Measurements from ENCODE around the gene PRDM16.

The PRDM16 gene

DNA sequence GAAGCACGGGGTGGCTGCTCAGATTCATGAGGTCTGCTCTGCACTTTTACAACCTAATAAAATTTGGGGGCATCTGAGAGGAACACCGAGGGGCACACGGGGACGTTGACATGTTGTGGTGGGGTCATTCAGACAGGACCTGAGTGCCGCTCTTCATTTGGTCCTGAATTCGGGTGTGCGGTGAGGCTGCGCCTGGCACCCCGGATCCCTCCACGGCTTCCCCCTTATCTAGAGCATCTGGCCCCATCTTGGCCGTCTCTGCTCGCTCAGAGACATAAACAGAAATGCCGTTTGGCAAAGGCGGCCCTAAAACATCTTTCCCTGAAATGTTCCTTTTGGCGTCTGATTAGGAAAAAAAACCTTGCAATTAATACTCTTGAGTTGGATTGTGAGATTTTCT is 157.2 kb downstream of the PRDM16 start (continued):
- TF ChIP-seq, protein P1, sequence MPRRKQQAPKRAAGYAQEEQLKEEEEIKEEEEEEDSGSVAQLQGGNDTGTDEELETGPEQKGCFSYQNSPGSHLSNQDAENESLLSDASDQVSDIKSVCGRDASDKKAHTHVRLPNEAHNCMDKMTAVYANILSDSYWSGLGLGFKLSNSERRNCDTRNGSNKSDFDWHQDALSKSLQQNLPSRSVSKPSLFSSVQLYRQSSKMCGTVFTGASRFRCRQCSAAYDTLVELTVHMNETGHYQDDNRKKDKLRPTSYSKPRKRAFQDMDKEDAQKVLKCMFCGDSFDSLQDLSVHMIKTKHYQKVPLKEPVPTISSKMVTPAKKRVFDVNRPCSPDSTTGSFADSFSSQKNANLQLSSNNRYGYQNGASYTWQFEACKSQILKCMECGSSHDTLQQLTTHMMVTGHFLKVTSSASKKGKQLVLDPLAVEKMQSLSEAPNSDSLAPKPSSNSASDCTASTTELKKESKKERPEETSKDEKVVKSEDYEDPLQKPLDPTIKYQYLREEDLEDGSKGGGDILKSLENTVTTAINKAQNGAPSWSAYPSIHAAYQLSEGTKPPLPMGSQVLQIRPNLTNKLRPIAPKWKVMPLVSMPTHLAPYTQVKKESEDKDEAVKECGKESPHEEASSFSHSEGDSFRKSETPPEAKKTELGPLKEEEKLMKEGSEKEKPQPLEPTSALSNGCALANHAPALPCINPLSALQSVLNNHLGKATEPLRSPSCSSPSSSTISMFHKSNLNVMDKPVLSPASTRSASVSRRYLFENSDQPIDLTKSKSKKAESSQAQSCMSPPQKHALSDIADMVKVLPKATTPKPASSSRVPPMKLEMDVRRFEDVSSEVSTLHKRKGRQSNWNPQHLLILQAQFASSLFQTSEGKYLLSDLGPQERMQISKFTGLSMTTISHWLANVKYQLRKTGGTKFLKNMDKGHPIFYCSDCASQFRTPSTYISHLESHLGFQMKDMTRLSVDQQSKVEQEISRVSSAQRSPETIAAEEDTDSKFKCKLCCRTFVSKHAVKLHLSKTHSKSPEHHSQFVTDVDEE (CRISPR knock-in tag; IDR thresholded peaks at IDR 0.05): no peak
- TF ChIP-seq ZFP30 (CRISPR knock-in tag; IDR thresholded peaks at IDR 0.05): no peak
- no peak for TF ChIP-seq BACH2 (CRISPR knock-in tag; IDR thresholded peaks at IDR 0.05; ENCODE audit: borderline replicate concordance)
- TF ChIP-seq ZFP3 (CRISPR knock-in tag; IDR thresholded peaks at IDR 0.05): no peak
- TF ChIP-seq ESRRG (CRISPR knock-in tag; IDR thresholded peaks at IDR 0.05): no peak
- TF ChIP-seq ZC3H10 (CRISPR knock-in tag; IDR thresholded peaks at IDR 0.05): no peak
- TF ChIP-seq, protein P2, sequence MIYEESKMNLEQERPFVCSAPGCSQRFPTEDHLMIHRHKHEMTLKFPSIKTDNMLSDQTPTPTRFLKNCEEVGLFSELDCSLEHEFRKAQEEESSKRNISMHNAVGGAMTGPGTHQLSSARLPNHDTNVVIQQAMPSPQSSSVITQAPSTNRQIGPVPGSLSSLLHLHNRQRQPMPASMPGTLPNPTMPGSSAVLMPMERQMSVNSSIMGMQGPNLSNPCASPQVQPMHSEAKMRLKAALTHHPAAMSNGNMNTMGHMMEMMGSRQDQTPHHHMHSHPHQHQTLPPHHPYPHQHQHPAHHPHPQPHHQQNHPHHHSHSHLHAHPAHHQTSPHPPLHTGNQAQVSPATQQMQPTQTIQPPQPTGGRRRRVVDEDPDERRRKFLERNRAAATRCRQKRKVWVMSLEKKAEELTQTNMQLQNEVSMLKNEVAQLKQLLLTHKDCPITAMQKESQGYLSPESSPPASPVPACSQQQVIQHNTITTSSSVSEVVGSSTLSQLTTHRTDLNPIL (CRISPR knock-in tag; IDR thresholded peaks at IDR 0.05; ENCODE audit: low read depth): no peak
- TF ChIP-seq, protein P3, sequence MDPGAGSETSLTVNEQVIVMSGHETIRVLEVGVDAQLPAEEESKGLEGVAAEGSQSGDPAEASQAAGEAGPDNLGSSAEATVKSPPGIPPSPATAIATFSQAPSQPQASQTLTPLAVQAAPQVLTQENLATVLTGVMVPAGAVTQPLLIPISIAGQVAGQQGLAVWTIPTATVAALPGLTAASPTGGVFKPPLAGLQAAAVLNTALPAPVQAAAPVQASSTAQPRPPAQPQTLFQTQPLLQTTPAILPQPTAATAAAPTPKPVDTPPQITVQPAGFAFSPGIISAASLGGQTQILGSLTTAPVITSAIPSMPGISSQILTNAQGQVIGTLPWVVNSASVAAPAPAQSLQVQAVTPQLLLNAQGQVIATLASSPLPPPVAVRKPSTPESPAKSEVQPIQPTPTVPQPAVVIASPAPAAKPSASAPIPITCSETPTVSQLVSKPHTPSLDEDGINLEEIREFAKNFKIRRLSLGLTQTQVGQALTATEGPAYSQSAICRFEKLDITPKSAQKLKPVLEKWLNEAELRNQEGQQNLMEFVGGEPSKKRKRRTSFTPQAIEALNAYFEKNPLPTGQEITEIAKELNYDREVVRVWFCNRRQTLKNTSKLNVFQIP (CRISPR knock-in tag; IDR thresholded peaks at IDR 0.05; ENCODE audit: borderline replicate concordance, low read depth): no peak

DNA sequence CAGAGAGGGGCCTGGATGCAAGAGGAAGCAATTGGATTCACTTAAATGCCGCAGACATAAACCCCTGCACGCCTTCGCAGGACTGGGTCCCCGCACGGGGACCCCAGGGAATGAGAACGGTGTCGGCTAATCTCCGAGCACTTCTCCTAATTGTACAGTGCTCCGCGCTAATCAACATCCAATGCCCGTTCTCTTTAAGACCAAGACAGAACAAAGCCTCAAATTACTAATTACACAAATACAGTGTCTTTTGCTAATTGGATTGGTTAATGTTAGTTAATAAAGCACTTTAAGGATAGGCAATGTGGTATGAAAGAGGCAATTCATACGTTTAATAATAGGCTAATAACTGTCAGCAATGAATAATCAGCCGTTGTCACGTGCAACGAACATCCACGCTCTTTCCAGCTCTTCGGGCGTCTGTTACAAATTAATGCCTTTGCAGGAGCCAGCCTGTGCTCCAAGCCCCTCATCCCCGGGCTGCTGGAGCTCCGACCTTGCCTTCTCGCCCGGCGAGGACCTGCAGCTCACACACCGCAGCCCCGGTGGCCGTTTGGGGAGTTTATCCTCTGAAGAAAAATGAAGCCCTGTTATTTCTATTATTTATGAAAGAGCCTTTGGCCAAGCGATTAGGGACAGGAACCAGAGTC is 157.8 kb downstream of the PRDM16 start:
- no peak for ATAC-seq
- no peak for TF ChIP-seq ISL1 (CRISPR knock-in tag; IDR thresholded peaks at IDR 0.05)
- no peak for TF ChIP-seq ZNF70 (CRISPR knock-in tag; IDR thresholded peaks at IDR 0.05)
- no peak for TF ChIP-seq OSR1 (CRISPR knock-in tag; IDR thresholded peaks at IDR 0.05)

GRCh38 chr1:3227351-3227704 is 158.3 kb downstream of the PRDM16 start:
- ATAC-seq: no peak
- TF ChIP-seq ARNTL (CRISPR knock-in tag; IDR thresholded peaks at IDR 0.05; ENCODE audit: borderline replicate concordance, low read depth): no peak
- no peak for TF ChIP-seq ZNF70 (CRISPR knock-in tag; IDR thresholded peaks at IDR 0.05)
- no peak for TF ChIP-seq TCF4 (CRISPR knock-in tag; IDR thresholded peaks at IDR 0.05; ENCODE audit: borderline replicate concordance)
- TF ChIP-seq ZC3H10 (CRISPR knock-in tag; IDR thresholded peaks at IDR 0.05): no peak

- no peak for ATAC-seq
- TF ChIP-seq GLIS3 (CRISPR knock-in tag; IDR thresholded peaks at IDR 0.05) (no peak), ZC3H10 (CRISPR knock-in tag; IDR thresholded peaks at IDR 0.05) (no peak), OSR1 (CRISPR knock-in tag; IDR thresholded peaks at IDR 0.05) (no peak), ZNF70 (CRISPR knock-in tag; IDR thresholded peaks at IDR 0.05) (no peak), ZFP3 (CRISPR knock-in tag; IDR thresholded peaks at IDR 0.05) (no peak), ISL1 (CRISPR knock-in tag; IDR thresholded peaks at IDR 0.05) (no peak)
- TF ChIP-seq, protein P1 (CRISPR knock-in tag; IDR thresholded peaks at IDR 0.05): no peak
These were observed 158.9 kb downstream of the PRDM16 start for GRCh38 chr1:3227893-3228292.

GRCh38 chr1:3229081-3229725 is 160.2 kb downstream of the PRDM16 start:
- no peak for TF ChIP-seq TOX (CRISPR knock-in tag; IDR thresholded peaks at IDR 0.05; ENCODE audit: borderline replicate concordance)
- no peak for TF ChIP-seq BACH2 (CRISPR knock-in tag; IDR thresholded peaks at IDR 0.05; ENCODE audit: borderline replicate concordance)
- TF ChIP-seq, protein P1 (CRISPR knock-in tag; IDR thresholded peaks at IDR 0.05): no peak
- TF ChIP-seq ZFP30 (CRISPR knock-in tag; IDR thresholded peaks at IDR 0.05): no peak
- no peak for TF ChIP-seq ZFP3 (CRISPR knock-in tag; IDR thresholded peaks at IDR 0.05)
- TF ChIP-seq, protein P2 (CRISPR knock-in tag; IDR thresholded peaks at IDR 0.05; ENCODE audit: low read depth): no peak
- ATAC-seq: no peak
